ENCODE data around the gene SLC22A7.

GRCh38 chr6:43347444-43347843, 49.4 kb downstream of the SLC22A7 start:
- TF ChIP-seq CTCF (IDR thresholded peaks at IDR 0.05; ENCODE audit: low read depth, low read length) (no peak), EZH2phosphoT487 (IDR thresholded peaks at IDR 0.05; ENCODE audit: low read depth) (no peak)

Data from OCI-LY3 (cell line).